Spleen (tissue), 11 donors: ENCODE data around the gene TACR2. TPM values are rescaled to one million over a fixed set of nuclear protein-coding genes. Genes with fewer than 3 reads are reported as not detected.

Source experiments
- DNase-seq: peaks from one replicate; pipeline ENCODE4 v3.0.0-alpha.2; 2020
- H3K27ac ChIP-seq, 8 donors: fragments of 200-600 bp; sonication (generic) in 7 of 8; 1 replicate in 4 of 8; 2 replicates in 4 of 8; pipeline versions ENCODE4 v1.5.0 to v1.8.0; 2016 to 2021; ENCODE audit warnings: inconsistent platforms in 4 of 8, mild to moderate bottlenecking in 4 of 8, moderate library complexity in 1 of 8
- H3K27me3 ChIP-seq, 7 donors: fragments of 200-600 bp; sonication (generic) in 6 of 7; replicated peaks in 1 of 7; 1 replicate in 4 of 7; 2 replicates in 3 of 7; pipeline versions ENCODE4 v1.5.0 to v1.8.0; 2016 to 2021; ENCODE audit warnings: inconsistent platforms in 3 of 7, mild to moderate bottlenecking in 1 of 7
- H3K36me3 ChIP-seq, 6 donors: fragments of 200-600 bp; sonication (generic) in 5 of 6; 1 replicate in 4 of 6; 2 replicates in 2 of 6; pipeline versions ENCODE4 v1.5.0 to v1.8.0; 2016 to 2021; ENCODE audit warnings: inconsistent platforms in 2 of 6
- H3K4me1 ChIP-seq, 6 donors: fragments of 200-600 bp; sonication (generic) in 5 of 6; 1 replicate in 3 of 6; 2 replicates in 3 of 6; pipeline versions ENCODE4 v1.5.0 to v1.8.0; 2016 to 2021; ENCODE audit warnings: inconsistent platforms in 3 of 6
- H3K4me3 ChIP-seq, 8 donors: fragments of 200-600 bp; sonication (generic) in 7 of 8; 1 replicate in 4 of 8; 2 replicates in 4 of 8; pipeline versions ENCODE4 v1.5.0 to v1.8.0; 2016 to 2021; ENCODE audit warnings: inconsistent platforms in 4 of 8, mild to moderate bottlenecking in 4 of 8, moderate library complexity in 2 of 8
- H3K9me3 ChIP-seq, 8 donors: fragments of 200-600 bp; sonication (generic) in 7 of 8; 1 replicate in 4 of 8; 2 replicates in 4 of 8; pipeline versions ENCODE4 v1.5.0 to v1.8.0; 2016 to 2021; ENCODE audit warnings: inconsistent platforms in 4 of 8
- CTCF ChIP-seq, 11 experiments: fragments of 200-600 bp in 7 of 11; fragments of 450-650 bp in 4 of 11; sonication (generic) in 4 of 11; IDR thresholded peaks in 8 of 11; conservative IDR thresholded peaks in 3 of 11; 1 replicate in 7 of 11; 2 replicates in 4 of 11; pipeline versions ENCODE4 v1.4.0 to v1.8.0; 2016 to 2021; ENCODE audit warnings: antibody characterized with exemption in 11 of 11, inconsistent platforms in 4 of 11, mild to moderate bottlenecking in 1 of 11
- POLR2A ChIP-seq, 3 donors: fragments of 450-650 bp; IDR thresholded peaks; one replicate each; pipeline ENCODE4 v1.5.1; 2017; ENCODE audit warnings: antibody characterized with exemption in 3 of 3, mild to moderate bottlenecking in 1 of 3
- POLR2AphosphoS5 ChIP-seq, 3 donors: sonication (generic); formaldehyde crosslinking; IDR thresholded peaks; one replicate each; pipeline ENCODE4 v1.5.1; 2017; ENCODE audit warnings: antibody characterized with exemption in 3 of 3
- WGBS, 5 donors: extraction: QIAGEN DNeasy Blood & Tissue Kit in 3 of 5; methylation state at CpG; one replicate each; pipeline versions ENCODE4 v1.1.5 to v1.1.7; 2013 to 2018; 5-methylcytosine and 5-hydroxymethylcytosine counted together
- intact Hi-C: fragments of 100-400 bp; cut with DNase I; formaldehyde crosslinking; loops from one replicate; pipeline ENCODE4 v1.15.0; 2023; ENCODE audit warnings: low total_unique reads
- polyA plus RNA-seq, 3 donors: library from polyadenylated mRNA; stranded (reverse); fragments of 200-250 nt; gene quantifications; one replicate each; pipeline ENCODE4 v1.2.1, GENCODE V29; 2013
- total RNA-seq, 7 donors: library from RNA; depleted of rRNA in 3 of 7; stranded (reverse); fragments of >200 nt in 3 of 7; fragmentation: NEBNext Ultra II Directional in 4 of 7; extraction: Animal tissue kit (Norgen Biotek cat#: 25700) in 4 of 7; gene quantifications; one replicate each; pipeline versions ENCODE4 v1.1.0 to v1.2.1, GENCODE V29; 2016 to 2021
- donor health status: healthy with polysubstance abuse.
- donor health status: DM: no; HTN: no; CAD: no; lungs with moderate emphysema.
- donor health status: DM: no; HTN: no; CAD: no.
- donor health status: Bipolar disorder and iron deficiency.
- donor health status: healthy.
- donor health status: DM: no; HTN: no; CAD: no.
- donor health status: DM: yes; HTN: yes; CAD: no.

Gene TACR2
- total and polyA plus RNA-seq, 10 donors: 0.15 to 0.52 (median 0.30) TPM; not detected in 4

DNA sequence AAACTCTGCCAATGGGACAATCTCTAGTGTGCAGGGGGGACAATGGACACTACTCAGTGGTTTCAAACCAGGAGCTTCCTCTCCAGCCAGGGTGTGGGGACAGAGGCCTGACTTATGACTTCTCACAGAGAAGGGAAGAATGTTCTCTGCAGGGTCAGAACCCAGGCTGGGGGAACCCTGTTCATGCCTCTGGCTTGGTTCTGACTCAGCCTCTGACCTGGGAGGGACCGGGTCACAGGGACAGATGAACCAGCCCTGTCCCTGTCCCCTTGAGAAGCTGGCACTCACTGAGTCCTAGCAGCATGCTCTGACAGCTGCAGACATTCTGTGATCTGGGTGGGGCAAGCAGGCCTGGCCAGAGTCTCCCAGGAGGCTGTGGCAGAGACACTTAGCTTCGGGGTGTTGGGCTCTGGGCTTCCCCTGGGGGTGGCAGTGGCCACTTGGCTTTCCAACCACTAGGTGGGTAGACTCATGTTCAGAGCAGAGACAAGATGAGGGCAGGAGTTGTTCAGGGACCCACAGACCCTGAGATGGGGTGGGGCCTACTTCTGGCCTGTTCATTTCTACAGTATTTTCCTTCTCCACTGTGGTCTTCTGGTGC is 48.2 kb upstream of the TACR2 start:
- DNase-seq: peak; percentile 75
- no peak for TF ChIP-seq POLR2A (IDR thresholded peaks at IDR 0.05)
- TF ChIP-seq POLR2AphosphoS5 (IDR thresholded peaks at IDR 0.05): peak; percentile 23 to 52 (median 50)

DNA sequence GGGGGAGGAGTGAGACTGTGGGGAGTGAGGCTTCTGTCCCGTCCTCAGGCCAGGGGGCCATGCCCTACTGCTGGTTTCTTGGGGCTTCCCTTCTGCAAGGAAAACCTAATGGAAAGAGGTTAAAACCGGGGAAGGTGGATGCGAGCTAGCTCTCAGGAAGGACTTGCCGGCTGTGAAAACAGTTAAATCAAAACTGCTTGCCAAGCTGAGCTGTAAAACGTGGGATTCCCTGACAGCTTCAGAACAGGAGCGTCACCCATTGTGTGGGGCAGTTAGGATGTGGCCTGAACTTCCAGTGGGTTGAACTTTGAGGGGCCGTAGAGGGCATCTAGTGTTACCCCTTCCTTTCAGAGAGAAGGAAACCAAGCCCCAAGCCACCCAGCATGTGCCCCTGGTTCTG is 47.7 kb upstream of the TACR2 start:
- DNase-seq: peak; percentile 37
- H3K27ac ChIP-seq: peak overlapping the region; percentile 36 to 85 (median 69)
- H3K4me1 ChIP-seq: peaks cover 42 to 99% (median 84%) of the 10 kb centered on the region in 6 donors
- no peak overlapping the region for H3K4me3 ChIP-seq
- no peaks in the 10 kb centered on the region for H3K27me3 ChIP-seq
- no peaks in the 10 kb centered on the region for H3K9me3 ChIP-seq
- TF ChIP-seq POLR2AphosphoS5 (IDR thresholded peaks at IDR 0.05): no peak
- no peak for TF ChIP-seq CTCF (IDR thresholded peaks at IDR 0.05 in 8 of 11, conservative IDR thresholded peaks at IDR 0.05 in 3 of 11)
- no peak for TF ChIP-seq POLR2A (IDR thresholded peaks at IDR 0.05)
- intact Hi-C loops: no loop called here
- H3K36me3 ChIP-seq: no peaks in the 10 kb centered on the region
- 56 to 77% (median 63%) methylated on average over 7 of the region's 7 CpGs for WGBS, 5 donors

More for the DNA sequence above, 48.2 kb upstream of the TACR2 start:
- H3K27ac ChIP-seq: peak overlapping the region; percentile 36 to 85 (median 69)
- WGBS, 5 donors: 36 to 67% (median 51%) methylated on average over 1 to 2 of the region's 2 CpGs
- H3K36me3 ChIP-seq: no peaks in the 10 kb centered on the region
- no peaks in the 10 kb centered on the region for H3K9me3 ChIP-seq
- peaks cover 42 to 96% (median 79%) of the 10 kb centered on the region in 6 donors for H3K4me1 ChIP-seq
- no peak overlapping the region for H3K4me3 ChIP-seq
- no peaks in the 10 kb centered on the region for H3K27me3 ChIP-seq
- intact Hi-C loops: no loop called here

DNA sequence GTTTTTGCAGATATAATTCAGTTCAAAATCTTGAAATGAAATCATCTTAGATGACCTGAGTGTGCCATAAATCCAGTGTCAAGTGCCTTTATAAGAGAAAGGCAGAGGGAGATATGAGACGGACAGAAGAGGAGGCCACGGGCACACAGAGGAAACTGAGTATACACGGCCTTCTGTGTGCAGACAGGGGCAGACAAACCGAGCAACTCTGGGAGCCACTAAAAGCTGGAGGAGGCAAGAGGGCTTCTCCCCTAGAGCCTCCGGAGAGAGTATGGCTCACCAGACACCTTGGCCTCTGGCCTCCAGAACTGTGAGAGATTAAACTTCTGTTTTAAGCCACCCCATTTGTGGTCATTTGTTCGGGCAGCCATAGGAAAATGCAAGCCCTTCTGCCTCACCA is 47.2 kb upstream of the TACR2 start:
- H3K27ac ChIP-seq: peak overlapping the region in 6 of 8 donors; percentile 58 to 85 (median 74)
- H3K27me3 ChIP-seq: no peaks in the 10 kb centered on the region
- intact Hi-C loops: no loop called here
- TF ChIP-seq POLR2AphosphoS5 (IDR thresholded peaks at IDR 0.05) (no peak), CTCF (IDR thresholded peaks at IDR 0.05 in 8 of 11, conservative IDR thresholded peaks at IDR 0.05 in 3 of 11) (no peak), POLR2A (IDR thresholded peaks at IDR 0.05) (no peak)
- H3K4me3 ChIP-seq: no peak overlapping the region
- peak; percentile 29 for DNase-seq
- H3K4me1 ChIP-seq: peaks cover 42 to 99% (median 85%) of the 10 kb centered on the region in 6 donors
- WGBS, 5 donors: 56 to 78% (median 63%) methylated on average over 6 of the region's 6 CpGs
- no peaks in the 10 kb centered on the region for H3K36me3 ChIP-seq
- no peaks in the 10 kb centered on the region for H3K9me3 ChIP-seq

DNA sequence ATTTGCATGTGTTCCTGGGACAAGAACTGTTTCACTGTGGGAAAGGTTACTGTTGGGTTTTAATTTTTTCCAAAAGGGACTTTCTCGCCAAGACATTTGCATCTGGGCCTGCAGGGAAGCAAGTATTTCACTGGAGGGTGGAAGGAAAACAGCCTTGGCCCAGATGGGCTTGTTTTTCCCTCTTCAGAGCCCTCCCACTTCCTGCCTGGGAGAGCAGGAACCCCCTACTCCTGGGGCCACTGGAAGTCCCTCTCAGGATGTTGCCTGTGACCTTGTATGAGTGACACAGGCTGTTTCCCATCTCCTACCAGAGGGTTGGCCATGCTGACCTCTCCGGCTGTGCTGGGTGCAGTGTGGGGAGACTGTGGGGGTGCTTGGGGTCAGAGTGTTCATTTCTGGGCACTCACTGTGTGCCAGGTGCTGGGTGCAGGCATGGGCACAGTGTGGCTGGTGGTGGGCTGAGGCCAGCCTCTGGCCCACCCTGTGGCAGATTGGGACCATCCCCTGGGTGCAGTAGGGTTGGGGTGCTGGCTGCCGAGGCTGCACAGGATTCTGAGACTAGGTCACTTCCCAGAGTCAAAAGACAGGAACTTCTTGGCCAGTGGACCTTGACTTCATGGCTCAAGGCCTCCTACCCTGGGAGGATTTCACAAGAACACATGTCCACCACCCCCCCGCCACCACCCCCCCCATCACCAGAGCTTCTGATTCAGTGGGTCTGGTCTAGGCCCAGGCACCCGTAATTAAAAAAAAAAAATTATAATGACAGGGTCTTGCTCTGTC is 44.7 kb upstream of the TACR2 start:
- Histone ChIP-seq H3K4me1 (peaks cover 38 to 98% (median 75%) of the 10 kb centered on the region in 6 donors), H3K36me3 (peaks cover 0 to 6% (median 0%) of the 10 kb centered on the region in 6 donors), H3K4me3 (peak overlapping the region in 1 of 8 donors; percentile 36), H3K27ac (peak overlapping the region; percentile 37 to 85 (median 74)), H3K9me3 (no peaks in the 10 kb centered on the region), H3K27me3 (no peaks in the 10 kb centered on the region)
- 51 to 71% (median 65%) methylated on average over 5 of the region's 5 CpGs for WGBS, 5 donors
- DNase-seq: peak; percentile 77
- TF ChIP-seq CTCF (IDR thresholded peaks at IDR 0.05 in 8 of 11, conservative IDR thresholded peaks at IDR 0.05 in 3 of 11): no peak
- TF ChIP-seq POLR2AphosphoS5 (IDR thresholded peaks at IDR 0.05): peak; percentile 55 to 72 (median 69)
- no peak for TF ChIP-seq POLR2A (IDR thresholded peaks at IDR 0.05)
- intact Hi-C loops: no loop called here
